Hepatocyte (in vitro differentiated cells): ENCODE results near the gene HMGCS1.

Source experiments
- CTCF ChIP-seq: fragments of 200-600 bp; sonication (generic); IDR thresholded peaks from 2 replicates; pipeline ENCODE4 v1.5.1; 2016; ENCODE audit warnings: antibody characterized with exemption, mild to moderate bottlenecking; ENCODE audit not compliant: poor library complexity
- EZH2 ChIP-seq: fragments of 200-600 bp; sonication (generic); IDR thresholded peaks from 2 replicates; pipeline ENCODE4 v1.6.1; 2016; ENCODE audit warnings: antibody characterized with exemption, mild to moderate bottlenecking, borderline replicate concordance

DNA sequence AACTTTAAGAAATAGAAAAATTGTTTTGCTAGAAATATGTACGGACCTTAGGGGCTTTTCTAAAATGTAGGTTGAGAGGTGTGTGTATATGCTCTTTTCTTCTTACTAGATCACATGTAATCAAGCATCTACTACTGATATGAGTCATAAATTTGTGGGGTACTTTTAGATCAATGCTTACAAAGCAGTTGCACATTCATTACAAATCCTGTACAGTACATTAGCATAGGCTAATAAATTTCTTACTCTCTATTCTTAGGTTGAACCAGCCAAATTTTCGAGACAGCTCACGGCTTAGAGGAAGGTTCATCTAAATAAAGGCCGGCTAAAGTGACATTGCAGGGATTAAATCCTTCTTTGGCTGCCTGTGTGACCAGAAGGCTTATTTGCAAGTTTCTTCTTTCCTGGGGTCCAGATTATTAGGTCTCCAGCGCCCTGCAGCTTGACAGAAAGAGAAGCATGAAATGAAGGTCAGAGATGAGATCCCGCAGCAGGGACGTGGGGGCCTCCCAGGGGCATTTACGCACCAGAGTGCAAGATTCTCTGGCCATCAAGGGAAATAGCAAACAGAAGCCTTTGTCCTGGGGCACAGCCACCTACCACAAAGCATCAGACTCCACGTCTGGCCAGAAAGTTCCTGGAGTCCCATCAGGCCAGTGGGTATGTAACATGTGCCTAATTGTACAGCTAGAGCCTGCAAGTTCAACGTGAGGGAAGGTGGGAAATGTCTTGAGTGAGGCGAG, 68.2 kb downstream of the HMGCS1 start:
- TF ChIP-seq CTCF (no peak), EZH2 (no peak)
